ENCODE results near the gene KRTAP10-6.
"Not testable (repeated sequence)": the region's sequence is repeated elsewhere in the genome, so short reads cannot be mapped to it uniquely, and the experiment has no call there.

Gene KRTAP10-6

DNA sequence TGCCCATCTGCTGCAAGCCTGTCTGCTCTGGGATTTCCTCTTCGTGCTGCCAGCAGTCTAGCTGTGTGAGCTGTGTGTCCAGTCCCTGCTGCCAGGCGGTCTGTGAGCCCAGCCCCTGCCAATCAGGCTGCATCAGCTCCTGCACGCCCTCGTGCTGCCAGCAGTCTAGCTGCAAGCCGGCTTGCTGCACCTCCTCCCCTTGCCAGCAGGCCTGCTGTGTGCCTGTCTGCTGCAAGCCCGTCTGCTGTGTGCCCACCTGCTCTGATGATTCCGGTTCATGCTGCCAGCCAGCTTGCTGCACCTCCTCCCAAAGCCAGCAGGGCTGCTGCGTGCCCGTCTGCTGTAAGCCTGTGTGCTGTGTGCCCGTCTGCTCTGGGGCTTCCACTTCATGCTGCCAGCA is 8.8 kb upstream of the KRTAP10-6 start:
- not testable (repeated sequence) for H3K4me1 ChIP-seq (ENCODE audit: insufficient read depth, low read length); H3K27me3 ChIP-seq (ENCODE audit: insufficient read depth, low read length); H3K4me3 ChIP-seq (ENCODE audit: low read length)

DNA sequence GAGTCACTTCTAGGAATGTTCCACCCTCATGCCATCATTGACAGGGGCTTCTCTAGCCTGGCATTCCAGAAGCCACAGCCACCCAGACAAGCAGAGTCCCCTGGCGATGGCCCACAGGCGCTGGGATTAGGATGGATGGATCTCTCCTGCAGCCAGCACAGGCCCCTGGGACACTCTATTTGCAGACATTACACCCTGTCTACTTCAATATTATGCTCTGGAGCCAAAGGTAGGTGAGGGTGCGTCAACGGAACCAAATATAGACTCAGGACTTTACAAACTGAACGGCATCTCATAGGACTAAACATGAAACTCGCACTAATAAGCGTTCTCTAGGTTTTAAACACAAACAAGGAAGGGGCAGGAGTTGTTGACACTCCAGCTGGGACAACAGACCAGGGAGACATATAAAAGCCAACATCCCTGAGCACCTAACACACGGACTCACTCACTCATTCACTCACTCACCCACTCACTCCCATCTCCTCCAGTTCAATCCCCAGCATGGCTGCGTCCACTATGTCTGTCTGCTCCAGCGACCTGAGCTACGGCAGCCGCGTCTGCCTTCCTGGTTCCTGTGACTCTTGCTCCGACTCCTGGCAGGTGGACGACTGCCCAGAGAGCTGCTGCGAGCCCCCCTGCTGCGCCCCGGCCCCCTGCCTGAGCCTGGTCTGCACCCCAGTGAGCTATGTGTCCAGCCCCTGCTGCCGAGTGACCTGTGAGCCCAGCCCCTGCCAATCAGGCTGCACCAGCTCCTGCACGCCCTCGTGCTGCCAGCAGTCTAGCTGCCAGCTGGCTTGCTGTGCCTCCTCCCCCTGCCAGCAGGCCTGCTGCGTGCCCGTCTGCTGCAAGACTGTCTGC is 8.0 kb upstream of the KRTAP10-6 start, which contains the start of gene KRTAP10-7:
TSS of gene KRTAP10-7 (plus strand) at position 480 of the 861 bp plus-strand sequence. CDS start at position 505, 25 bp downstream.
- H3K4me3 ChIP-seq (ENCODE audit: low read length), result not testable (repeated sequence)

More for the DNA sequence above, 8.8 kb upstream of the KRTAP10-6 start:
- not testable (repeated sequence) for H3K9me3 ChIP-seq (ENCODE audit: low read length); H3K36me3 ChIP-seq (ENCODE audit: insufficient read depth, low read length); H2AFZ ChIP-seq (ENCODE audit: low read depth, low read length)

DNA sequence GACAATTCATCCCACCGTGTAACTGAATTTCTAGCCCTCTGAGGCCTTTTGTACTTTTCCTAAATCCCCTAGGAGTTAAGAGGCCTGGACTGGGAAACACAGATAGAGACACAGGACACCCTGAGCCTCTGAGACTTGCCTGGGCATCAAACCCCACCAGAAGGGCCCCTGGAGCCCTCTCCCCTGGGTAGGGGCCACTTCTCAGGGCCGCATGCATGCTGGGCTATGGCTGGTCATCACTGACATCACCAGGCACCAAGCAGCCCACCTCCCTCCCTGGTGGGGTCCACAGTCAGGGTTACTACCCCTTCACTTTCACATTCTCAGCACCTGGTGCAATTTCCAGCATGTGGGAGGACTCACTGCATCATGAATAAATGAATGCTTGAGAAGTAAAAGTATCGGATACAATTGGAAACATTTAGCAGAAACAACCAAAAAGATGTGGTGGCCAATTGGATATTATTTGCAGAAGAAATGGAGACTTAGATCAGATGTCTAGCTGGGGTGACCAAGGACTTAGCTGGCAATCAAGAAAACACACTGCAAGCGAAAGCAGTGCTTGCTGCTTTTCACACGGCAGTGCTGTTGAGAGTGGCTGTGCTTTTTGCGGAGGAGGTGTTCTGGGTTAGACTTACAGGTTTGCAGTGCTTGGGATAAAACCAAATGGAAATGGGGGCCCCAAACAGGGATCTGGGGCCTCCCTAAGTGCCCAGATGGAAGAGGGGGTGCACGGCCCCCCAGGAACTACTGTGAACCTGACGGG is 7.1 kb upstream of the KRTAP10-6 start:
- Histone ChIP-seq H3K9me3 (ENCODE audit: low read length) (peaks cover 6% of the 10 kb centered on the region), H3K27me3 (ENCODE audit: insufficient read depth, low read length) (no peaks in the 10 kb centered on the region), H2AFZ (ENCODE audit: low read depth, low read length) (no peak overlapping the region), H3K4me3 (ENCODE audit: low read length) (no peak overlapping the region), H3K4me1 (ENCODE audit: insufficient read depth, low read length) (no peaks in the 10 kb centered on the region), H3K36me3 (ENCODE audit: insufficient read depth, low read length) (no peaks in the 10 kb centered on the region)

More for the DNA sequence above, 8.0 kb upstream of the KRTAP10-6 start, which contains the start of gene KRTAP10-7:
- not testable (repeated sequence) for H3K9me3 ChIP-seq (ENCODE audit: low read length); H3K4me1 ChIP-seq (ENCODE audit: insufficient read depth, low read length); H2AFZ ChIP-seq (ENCODE audit: low read depth, low read length); H3K27me3 ChIP-seq (ENCODE audit: insufficient read depth, low read length); H3K36me3 ChIP-seq (ENCODE audit: insufficient read depth, low read length)

DNA sequence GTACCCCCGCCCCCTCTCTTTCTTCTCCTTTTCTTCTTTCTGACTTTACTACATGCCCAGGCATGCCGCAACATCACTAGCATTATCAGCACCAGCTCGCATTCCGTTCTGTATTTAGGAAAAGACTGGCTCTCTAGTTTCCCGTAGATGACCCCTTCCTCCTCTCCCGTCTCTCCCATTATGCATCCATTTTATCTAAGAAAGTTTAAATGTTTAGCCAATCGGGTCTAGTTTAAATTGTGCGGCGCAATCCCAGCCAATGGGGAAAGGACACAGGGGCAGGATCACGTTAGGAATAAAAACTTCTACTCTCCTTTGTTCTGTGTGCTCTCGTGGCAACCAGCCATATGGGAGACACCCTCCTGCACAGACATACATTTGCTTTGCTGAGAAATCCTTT is 5.8 kb upstream of the KRTAP10-6 start:
- no peak overlapping the region for H3K4me3 ChIP-seq (ENCODE audit: low read length)
- no peaks in the 10 kb centered on the region for H3K4me1 ChIP-seq (ENCODE audit: insufficient read depth, low read length)
- H3K27me3 ChIP-seq (ENCODE audit: insufficient read depth, low read length), result no peaks in the 10 kb centered on the region
- H2AFZ ChIP-seq (ENCODE audit: low read depth, low read length), result no peak overlapping the region
- H3K9me3 ChIP-seq (ENCODE audit: low read length), result peaks cover 2% of the 10 kb centered on the region
- no peaks in the 10 kb centered on the region for H3K36me3 ChIP-seq (ENCODE audit: insufficient read depth, low read length)

DNA sequence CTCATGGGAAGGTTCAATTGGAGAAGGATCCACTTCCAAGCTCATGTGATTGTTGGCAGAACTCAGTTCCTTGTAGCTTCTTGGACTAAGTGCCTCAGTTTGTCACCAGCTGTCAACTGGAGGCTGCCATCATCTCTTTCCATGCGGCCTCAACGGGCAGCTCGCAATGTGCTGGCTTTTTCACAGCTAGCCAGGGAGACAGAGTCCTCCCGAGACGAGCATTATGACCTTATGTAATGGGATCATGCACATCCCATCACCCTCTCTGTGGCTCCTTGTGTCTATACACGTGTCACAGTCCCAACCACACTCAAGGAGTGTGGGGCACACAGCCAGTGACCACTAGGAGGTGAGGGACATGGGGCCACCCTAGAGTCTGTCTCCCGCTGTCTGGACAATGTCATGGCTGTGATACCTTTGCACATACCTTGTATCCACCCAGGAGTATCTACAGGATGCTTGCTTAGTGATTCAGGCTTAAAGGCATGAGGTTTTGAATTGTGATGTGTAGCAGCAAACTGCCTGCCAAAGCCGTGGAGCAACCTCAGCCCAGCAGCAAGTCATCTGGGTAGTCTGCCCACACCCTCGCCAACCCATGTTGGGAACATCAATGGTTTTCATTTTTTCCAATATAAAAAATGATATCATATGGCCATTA is 3.9 kb upstream of the KRTAP10-6 start:
- Histone ChIP-seq H3K4me1 (ENCODE audit: insufficient read depth, low read length) (no peaks in the 10 kb centered on the region), H3K9me3 (ENCODE audit: low read length) (peaks cover 2% of the 10 kb centered on the region), H3K36me3 (ENCODE audit: insufficient read depth, low read length) (no peaks in the 10 kb centered on the region), H3K4me3 (ENCODE audit: low read length) (no peak overlapping the region), H3K27me3 (ENCODE audit: insufficient read depth, low read length) (no peaks in the 10 kb centered on the region), H2AFZ (ENCODE audit: low read depth, low read length) (no peak overlapping the region)

DNA sequence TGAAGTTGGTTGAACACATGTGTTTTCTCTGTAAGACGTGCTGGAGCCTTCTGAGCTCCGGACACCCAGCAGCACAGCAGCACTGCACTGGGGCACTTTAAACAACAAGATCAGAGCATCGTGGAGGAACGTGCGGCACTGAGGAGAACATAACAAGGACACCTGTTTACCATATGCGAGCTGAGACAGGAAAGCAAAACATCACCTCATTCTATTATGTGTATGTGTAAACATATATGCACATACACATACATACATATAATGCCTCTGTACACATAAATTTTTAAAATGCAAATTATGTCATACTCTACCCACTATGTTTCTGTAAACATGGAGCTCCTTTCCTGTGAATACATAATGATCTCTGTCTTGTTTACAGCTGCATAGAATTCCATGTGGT is 3.2 kb upstream of the KRTAP10-6 start:
- H3K36me3 ChIP-seq (ENCODE audit: insufficient read depth, low read length), result no peaks in the 10 kb centered on the region
- H2AFZ ChIP-seq (ENCODE audit: low read depth, low read length), result no peak overlapping the region
- H3K4me1 ChIP-seq (ENCODE audit: insufficient read depth, low read length), result no peaks in the 10 kb centered on the region
- H3K4me3 ChIP-seq (ENCODE audit: low read length), result no peak overlapping the region
- H3K9me3 ChIP-seq (ENCODE audit: low read length), result peaks cover 2% of the 10 kb centered on the region
- H3K27me3 ChIP-seq (ENCODE audit: insufficient read depth, low read length), result no peaks in the 10 kb centered on the region

DNA sequence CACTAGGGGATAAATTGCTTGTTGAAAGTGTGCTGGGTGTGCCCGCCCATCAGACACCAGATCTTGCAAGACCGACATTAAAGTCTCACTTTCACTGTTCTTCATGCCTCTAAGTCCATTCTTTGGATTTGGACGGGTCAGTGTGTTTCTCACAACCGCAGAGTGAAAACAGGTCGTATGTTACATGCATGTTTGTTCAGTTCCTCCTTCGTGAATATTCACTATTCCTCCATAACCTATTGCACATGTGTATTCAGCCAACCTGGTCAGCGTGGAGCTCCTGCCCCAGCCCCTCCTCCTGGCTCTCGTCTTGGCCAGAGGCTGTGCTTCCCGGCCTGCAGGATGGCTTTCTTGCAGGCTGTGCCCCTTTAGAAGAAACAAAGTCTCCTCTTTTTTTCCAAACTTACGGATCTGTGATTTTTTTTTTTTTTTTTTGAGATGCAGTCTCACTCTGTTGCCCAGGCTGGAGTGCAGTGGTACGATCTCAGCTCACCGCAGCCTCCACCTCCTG is 2.2 kb upstream of the KRTAP10-6 start:
- H3K27me3 ChIP-seq (ENCODE audit: insufficient read depth, low read length), result no peaks in the 10 kb centered on the region
- H3K4me1 ChIP-seq (ENCODE audit: insufficient read depth, low read length), result no peaks in the 10 kb centered on the region
- no peak overlapping the region for H3K4me3 ChIP-seq (ENCODE audit: low read length)
- no peaks in the 10 kb centered on the region for H3K36me3 ChIP-seq (ENCODE audit: insufficient read depth, low read length)
- H2AFZ ChIP-seq (ENCODE audit: low read depth, low read length), result no peak overlapping the region
- peaks cover 2% of the 10 kb centered on the region for H3K9me3 ChIP-seq (ENCODE audit: low read length)

DNA sequence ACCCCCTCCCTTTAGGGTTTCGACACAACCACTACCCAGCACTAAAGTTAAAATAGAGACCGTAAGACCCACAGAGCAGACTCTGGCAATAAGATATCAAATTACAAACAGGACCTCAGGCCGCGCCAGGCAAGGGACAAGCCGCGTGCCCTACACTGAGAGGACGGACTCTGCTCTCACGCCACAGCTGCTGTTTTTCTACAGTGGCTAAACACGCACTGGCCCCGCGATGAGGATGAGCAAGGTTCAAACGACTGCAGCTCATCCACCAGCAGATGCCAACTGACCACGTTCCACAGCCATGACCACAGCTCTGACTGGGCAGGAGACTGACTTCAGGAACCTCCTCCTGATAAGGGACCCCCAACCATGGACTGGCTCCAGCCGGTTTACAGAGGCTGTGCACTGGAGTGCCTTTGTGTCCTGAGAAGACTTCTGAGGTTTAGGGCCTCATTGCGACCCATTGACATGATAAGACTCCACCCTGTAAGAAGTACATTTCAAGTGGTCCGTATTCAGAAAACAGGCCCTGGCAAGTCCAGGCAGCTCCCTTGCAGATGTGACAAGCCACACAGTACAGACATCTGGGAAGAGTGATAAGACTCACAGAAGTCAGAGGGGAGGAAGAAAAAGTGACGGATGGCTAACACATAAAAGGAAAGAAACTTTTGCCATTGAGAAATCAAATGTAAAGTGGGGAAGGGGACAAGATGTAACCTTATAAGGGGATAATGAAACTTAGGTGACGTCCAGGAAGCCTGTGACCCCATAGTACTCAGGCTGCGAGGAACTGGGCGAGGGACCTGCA is 1.5 kb upstream of the KRTAP10-6 start:
- H3K9me3 ChIP-seq (ENCODE audit: low read length), result peaks cover 2% of the 10 kb centered on the region
- H3K27me3 ChIP-seq (ENCODE audit: insufficient read depth, low read length), result no peaks in the 10 kb centered on the region
- H3K4me3 ChIP-seq (ENCODE audit: low read length), result no peak overlapping the region
- H3K36me3 ChIP-seq (ENCODE audit: insufficient read depth, low read length), result no peaks in the 10 kb centered on the region
- H3K4me1 ChIP-seq (ENCODE audit: insufficient read depth, low read length), result no peaks in the 10 kb centered on the region
- H2AFZ ChIP-seq (ENCODE audit: low read depth, low read length), result no peak overlapping the region

DNA sequence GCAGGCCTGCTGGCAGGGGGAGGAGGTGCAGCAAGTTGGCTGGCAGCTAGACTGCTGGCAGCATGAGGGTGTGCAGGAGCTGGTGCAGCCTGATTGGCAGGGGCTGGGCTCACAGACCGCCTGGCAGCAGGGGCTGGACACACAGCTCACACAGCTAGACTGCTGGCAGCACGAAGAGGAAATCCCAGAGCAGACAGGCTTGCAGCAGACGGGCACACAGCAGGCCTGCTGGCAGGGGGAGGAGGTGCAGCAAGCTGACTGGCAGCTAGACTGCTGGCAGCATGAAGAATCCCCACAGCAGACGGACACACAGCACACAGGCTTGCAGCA is 539 bp downstream of the KRTAP10-6 start:
- not testable (repeated sequence) for H3K4me1 ChIP-seq (ENCODE audit: insufficient read depth, low read length); H3K9me3 ChIP-seq (ENCODE audit: low read length); H2AFZ ChIP-seq (ENCODE audit: low read depth, low read length); H3K4me3 ChIP-seq (ENCODE audit: low read length); H3K36me3 ChIP-seq (ENCODE audit: insufficient read depth, low read length); H3K27me3 ChIP-seq (ENCODE audit: insufficient read depth, low read length)

DNA sequence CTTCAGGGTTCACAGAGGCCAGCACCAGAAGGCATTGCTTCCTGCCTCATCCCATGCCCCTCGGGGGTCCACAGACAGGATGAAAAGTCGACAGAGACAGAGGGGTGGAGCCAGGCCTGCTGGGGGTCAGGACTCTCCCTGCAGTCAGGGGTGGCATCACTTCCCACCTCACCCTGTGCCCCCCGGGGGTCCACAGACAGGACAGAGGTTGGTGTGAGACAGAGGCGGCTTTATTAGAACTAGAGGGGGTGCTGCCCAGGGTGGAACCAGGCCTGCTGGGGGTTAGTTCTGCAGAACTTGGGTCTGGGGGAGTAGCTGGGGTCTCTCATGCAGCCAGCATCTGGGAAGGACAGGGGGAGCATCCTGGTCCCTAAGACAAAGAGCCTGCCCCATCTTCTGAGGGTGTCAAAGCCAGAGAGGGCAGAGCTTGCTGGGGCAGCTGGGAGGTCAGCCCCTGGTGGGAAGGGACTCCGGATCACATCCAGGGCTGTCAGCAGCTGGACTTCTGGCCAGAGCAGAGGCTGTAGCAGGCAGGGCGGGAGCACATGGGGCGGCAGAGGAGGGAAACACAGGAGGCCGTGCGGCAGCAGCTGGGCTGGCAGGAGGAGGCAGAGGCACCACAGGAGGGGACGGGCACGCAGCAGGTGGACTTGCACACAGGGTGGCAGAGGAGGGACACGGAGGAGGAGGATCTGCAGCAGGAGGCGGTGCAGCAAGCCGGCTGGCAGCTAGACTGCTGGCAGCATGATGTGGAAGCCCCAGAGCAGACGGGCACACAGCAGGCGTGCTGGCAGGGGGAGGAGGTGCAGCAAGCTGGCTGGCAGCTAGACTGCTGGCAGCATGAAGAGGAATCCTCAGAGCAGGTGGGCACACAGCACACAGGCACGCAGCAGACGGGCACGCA is 1.2 kb downstream of the KRTAP10-6 start:
- not testable (repeated sequence) for H3K27me3 ChIP-seq (ENCODE audit: insufficient read depth, low read length); H3K36me3 ChIP-seq (ENCODE audit: insufficient read depth, low read length); H3K4me1 ChIP-seq (ENCODE audit: insufficient read depth, low read length); H3K4me3 ChIP-seq (ENCODE audit: low read length); H2AFZ ChIP-seq (ENCODE audit: low read depth, low read length); H3K9me3 ChIP-seq (ENCODE audit: low read length)

DNA sequence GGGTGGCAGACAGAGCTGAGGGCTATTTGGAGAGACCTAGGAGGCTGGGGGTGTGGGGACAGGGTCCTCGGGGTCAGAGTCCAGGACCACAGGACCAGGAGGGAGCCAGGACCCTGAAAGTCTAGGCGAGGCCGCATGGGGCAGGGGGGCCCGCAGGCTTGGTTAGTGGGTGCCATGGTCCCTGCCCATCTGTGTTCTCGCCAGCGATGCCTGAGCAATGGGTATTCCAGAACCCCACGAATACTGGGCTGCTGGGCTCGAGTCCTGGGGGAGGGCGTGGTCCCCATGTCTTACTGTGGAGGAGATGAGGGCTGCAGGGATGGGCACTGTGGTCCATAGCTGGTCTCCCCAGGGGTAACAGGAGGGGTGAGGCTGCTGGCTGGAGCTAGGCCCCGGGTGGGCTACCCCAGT is 2.0 kb downstream of the KRTAP10-6 start:
- Histone ChIP-seq H3K4me3 (ENCODE audit: low read length) (no peak overlapping the region), H2AFZ (ENCODE audit: low read depth, low read length) (no peak overlapping the region), H3K27me3 (ENCODE audit: insufficient read depth, low read length) (no peaks in the 10 kb centered on the region), H3K36me3 (ENCODE audit: insufficient read depth, low read length) (no peaks in the 10 kb centered on the region), H3K4me1 (ENCODE audit: insufficient read depth, low read length) (no peaks in the 10 kb centered on the region), H3K9me3 (ENCODE audit: low read length) (no peaks in the 10 kb centered on the region)
